Stimulated activated CD8-positive, alpha-beta memory T cell treated with anti-CD3 and anti-CD28 coated beads, Interleukin-7, amount 100 ng/mL, for 48 hours (primary cell): Measurements from ENCODE around the gene ZFYVE21.

ENCODE experiments used
- DNase-seq, 2 donors: peaks; one replicate each; pipeline ENCODE4 v3.0.0-alpha.2; 2020; ENCODE audit warnings: low read depth in 1 of 2; ENCODE audit errors: extremely low read depth in 1 of 2

Gene ZFYVE21

GRCh38 chr14:103704708-103705107 is 10.9 kb upstream of the ZFYVE21 start:
- DNase-seq: no peak

GRCh38 chr14:103705118-103705503 is 10.5 kb upstream of the ZFYVE21 start:
- DNase-seq: no peak

GRCh38 chr14:103705504-103706284 is 9.9 kb upstream of the ZFYVE21 start:
- no peak for DNase-seq

GRCh38 chr14:103706551-103707328 is 8.9 kb upstream of the ZFYVE21 start:
- no peak for DNase-seq

GRCh38 chr14:103707329-103708263 is 8.0 kb upstream of the ZFYVE21 start:
- DNase-seq: no peak

- DNase-seq: no peak
Measured at GRCh38 chr14:103708750-103709187, 6.8 kb upstream of the ZFYVE21 start.

GRCh38 chr14:103709814-103710213 is 5.8 kb upstream of the ZFYVE21 start:
- no peak for DNase-seq

GRCh38 chr14:103710771-103711377 is 4.7 kb upstream of the ZFYVE21 start:
- DNase-seq: no peak

GRCh38 chr14:103711516-103712431 is 3.8 kb upstream of the ZFYVE21 start:
- no peak for DNase-seq

- no peak for DNase-seq
Measured at GRCh38 chr14:103712633-103713247, 2.9 kb upstream of the ZFYVE21 start.

- DNase-seq: no peak
Measured at GRCh38 chr14:103713304-103714062, 2.1 kb upstream of the ZFYVE21 start.

GRCh38 chr14:103714063-103714724 is 1.4 kb upstream of the ZFYVE21 start:
- no peak for DNase-seq

GRCh38 chr14:103716091-103716801 is 636 bp downstream of the ZFYVE21 start:
- no peak for DNase-seq

GRCh38 chr14:103716899-103717411 is 1.3 kb downstream of the ZFYVE21 start:
- no peak for DNase-seq

GRCh38 chr14:103718572-103718971 is 3.0 kb downstream of the ZFYVE21 start:
- no peak for DNase-seq

- DNase-seq: no peak
Measured at GRCh38 chr14:103719751-103720150, 4.1 kb downstream of the ZFYVE21 start.
